HG03342 (cell line): ENCODE results near the gene MED7.
A peak's percentile ranks its signal among the peaks of the same experiment; 100 is the strongest.

Experiments used
- ATAC-seq: cut with Tn5 transposase; IDR thresholded peaks from one replicate; pipeline ENCODE4 v1.9.1; 2021; ENCODE audit warnings: mild to moderate bottlenecking, moderate library complexity; ENCODE audit not compliant: unreplicated experiment

MED7 gene

DNA sequence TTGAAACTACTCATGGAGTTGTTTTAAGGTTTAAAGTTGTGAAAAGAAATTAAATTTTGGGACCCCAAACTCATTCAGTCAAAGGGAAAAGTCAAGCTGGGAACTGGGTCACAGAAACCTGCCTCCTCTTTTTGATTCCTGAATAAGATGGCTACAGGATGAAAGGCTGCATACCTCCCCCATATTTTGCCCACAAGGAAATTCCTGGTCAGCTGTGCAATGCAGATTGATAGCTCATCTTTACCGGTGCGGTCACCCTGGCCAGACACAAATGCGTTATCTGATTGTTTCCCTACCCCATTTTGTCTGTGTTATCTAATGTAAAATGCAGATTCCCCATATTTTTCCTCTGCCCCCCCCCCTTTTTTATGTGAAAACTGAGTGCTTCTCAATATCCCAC lies 35.2 kb downstream of the MED7 start:
- ATAC-seq: no peak

DNA sequence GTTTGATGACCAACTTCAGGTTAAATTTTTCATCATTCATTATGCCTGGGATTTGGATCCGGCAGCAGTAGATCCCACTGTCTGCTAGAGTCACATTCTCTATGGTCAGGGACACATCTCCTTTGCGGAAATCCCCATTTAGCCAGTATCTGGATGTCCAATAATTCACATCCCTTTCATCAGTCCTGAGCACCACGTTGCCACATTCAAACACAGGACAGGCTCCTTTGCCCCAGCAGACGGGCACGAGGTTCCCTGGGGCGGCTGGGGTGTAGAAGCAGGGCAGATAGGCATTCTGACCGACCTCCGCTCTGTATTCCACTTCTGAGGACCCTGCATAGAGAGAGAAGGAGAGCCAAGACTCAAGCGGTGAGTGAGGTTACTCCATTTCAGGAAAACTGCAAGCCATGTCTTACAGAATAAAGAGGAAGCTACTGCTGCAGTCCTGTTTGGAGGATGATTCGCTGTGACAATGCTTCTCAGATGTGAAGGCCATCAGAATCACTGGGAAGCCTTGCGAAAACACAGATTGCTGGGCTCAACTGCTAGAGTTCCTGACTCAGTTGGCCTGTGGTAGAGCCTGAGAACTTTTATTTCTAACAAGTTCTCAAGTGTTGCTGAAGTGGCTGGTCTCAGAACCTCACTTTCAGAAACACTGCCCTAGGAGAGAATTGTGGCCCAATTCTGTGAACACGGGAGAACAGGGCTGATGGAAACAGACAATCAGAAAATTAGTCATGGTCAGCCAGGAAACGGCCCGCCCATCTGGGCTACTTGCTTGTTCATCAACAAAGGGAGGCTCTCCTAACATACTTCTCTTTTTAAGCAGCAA lies 35.8 kb downstream of the MED7 start:
- no peak for ATAC-seq

DNA sequence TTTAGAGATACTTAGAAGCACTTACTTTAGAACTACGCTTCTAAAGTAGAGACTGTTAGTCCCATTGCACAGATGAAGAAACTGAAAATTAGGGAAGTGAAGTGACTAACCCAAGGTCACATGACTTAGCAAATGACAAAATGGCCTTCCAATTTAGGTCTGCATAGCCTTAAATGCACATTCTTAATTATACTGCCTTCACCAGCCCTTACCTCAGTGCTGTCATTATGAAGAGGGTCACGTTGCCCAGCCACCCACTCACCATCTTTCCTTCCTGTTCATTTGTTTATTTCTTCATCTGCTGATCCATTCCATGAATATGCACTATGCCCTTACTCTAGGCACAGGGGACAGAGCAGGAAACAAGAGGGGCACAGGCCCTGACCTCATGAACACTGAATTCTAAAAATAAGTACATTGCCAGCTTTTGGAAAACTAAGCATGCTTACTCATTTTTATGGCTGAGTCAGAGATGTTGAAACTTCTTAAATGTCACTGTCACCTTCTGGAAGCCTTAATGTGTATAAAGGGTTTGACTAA lies 42.5 kb downstream of the MED7 start:
- no peak for ATAC-seq

DNA sequence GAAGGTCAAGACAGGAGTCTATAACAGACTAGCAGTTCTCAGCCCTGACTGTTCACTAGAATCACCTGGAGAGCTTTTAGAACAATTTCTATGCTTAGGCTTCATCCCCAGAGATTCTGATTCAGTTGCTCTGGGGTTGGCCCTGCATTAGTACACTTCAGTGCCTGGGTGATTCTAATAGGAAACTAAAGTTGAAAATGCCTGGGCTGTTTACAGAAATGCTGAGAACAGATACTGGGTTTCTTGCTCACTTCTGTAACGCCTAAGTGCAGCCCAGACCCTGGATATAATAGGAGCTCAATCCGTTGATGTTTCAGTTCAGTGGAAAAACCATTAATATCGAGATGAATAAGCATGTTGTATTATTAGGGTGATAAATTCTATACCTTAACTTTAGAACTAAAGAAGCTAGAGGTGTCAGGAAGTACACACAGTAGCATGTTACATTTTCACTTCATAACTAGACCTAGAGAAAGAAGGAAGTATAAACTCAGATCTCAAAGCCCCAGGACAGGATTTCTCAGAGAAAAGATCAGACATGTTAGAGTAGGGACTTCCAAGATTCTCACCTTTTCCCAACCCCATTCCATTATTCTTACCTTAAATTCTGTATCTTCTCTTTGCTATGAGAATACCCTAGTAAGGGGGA lies 54.2 kb downstream of the MED7 start:
- ATAC-seq: peak; percentile 79
